SK-N-MC (cell line): ENCODE data around the gene CMIP.

Source experiments
- EZH2 ChIP-seq: fragments of 200-600 bp; sonication (generic); IDR thresholded peaks from one replicate; pipeline ENCODE4 v1.6.1; 2017; ENCODE audit warnings: antibody characterized with exemption
- FOXP2 ChIP-seq: optimal IDR thresholded peaks from 2 replicates; pipeline ENCODE3; 2011; ENCODE audit warnings: mild to moderate bottlenecking, moderate library complexity; ENCODE audit not compliant: insufficient read depth; ENCODE audit errors: extremely low read length, control extremely low read depth
- POLR2AphosphoS5 ChIP-seq: IDR thresholded peaks from 2 replicates; pipeline ENCODE4 v1.6.1; 2012; ENCODE audit warnings: mild to moderate bottlenecking, low read depth, low read length, borderline replicate concordance

- TF ChIP-seq POLR2AphosphoS5: no peak
- no peak for TF ChIP-seq EZH2
- TF ChIP-seq FOXP2: no peak
These were observed 27.8 kb downstream of the CMIP start for GRCh38 chr16:81472391-81472790.
